ENCODE measurements around the gene PRRT3. TPM values are rescaled to one million over a fixed set of nuclear protein-coding genes. Genes with fewer than 3 reads are reported as not detected.
A peak's percentile ranks its signal among the peaks of the same experiment; 100 is the strongest.

PRRT3 gene
- total and polyA plus RNA-seq, 2 donors (not counting 1 experiment from before 2014, with no cell fraction given), result 3.1 to 3.8 TPM

GRCh38 chr3:9946112-9947024 lies 5.8 kb downstream of the PRRT3 start:
- H4K20me1 ChIP-seq (ENCODE audit: control insufficient read depth, extremely low read depth, insufficient read depth, low read length), result no peaks in the 10 kb centered on the region
- H3K4me1 ChIP-seq (ENCODE audit: control insufficient read depth, extremely low read depth, insufficient read depth, low read length), result peaks cover 4% of the 10 kb centered on the region
- peak overlapping the region; percentile 88 for H2AFZ ChIP-seq (ENCODE audit: low read length)
- H3K9me3 ChIP-seq (ENCODE audit: control insufficient read depth, insufficient read depth, low read depth, low read length), result no peaks in the 10 kb centered on the region
- H3K4me2 ChIP-seq (ENCODE audit: extremely low read depth, insufficient read depth, low read length), result peak overlapping the region; percentile 82
- no peaks in the 10 kb centered on the region for H3K27me3 ChIP-seq (ENCODE audit: control insufficient read depth, insufficient read depth, low read length)
- H3K27ac ChIP-seq (ENCODE audit: insufficient read depth, low read length), result peak overlapping the region; percentile 62
- H3K4me3 ChIP-seq (replicated peaks in 1 of 4; ENCODE audit: control extremely low read depth in 1 of 4, insufficient read depth in 1 of 4, low read depth in 3 of 4, low read length in 4 of 4), result peak overlapping the region; percentile 44 to 64 (median 56)
- H3K36me3 ChIP-seq (ENCODE audit: control insufficient read depth, insufficient read depth, low read length), result peaks cover 5% of the 10 kb centered on the region
- peak overlapping the region; percentile 66 for H3K9ac ChIP-seq (ENCODE audit: insufficient read depth, low read length)
- TF ChIP-seq, protein P1, sequence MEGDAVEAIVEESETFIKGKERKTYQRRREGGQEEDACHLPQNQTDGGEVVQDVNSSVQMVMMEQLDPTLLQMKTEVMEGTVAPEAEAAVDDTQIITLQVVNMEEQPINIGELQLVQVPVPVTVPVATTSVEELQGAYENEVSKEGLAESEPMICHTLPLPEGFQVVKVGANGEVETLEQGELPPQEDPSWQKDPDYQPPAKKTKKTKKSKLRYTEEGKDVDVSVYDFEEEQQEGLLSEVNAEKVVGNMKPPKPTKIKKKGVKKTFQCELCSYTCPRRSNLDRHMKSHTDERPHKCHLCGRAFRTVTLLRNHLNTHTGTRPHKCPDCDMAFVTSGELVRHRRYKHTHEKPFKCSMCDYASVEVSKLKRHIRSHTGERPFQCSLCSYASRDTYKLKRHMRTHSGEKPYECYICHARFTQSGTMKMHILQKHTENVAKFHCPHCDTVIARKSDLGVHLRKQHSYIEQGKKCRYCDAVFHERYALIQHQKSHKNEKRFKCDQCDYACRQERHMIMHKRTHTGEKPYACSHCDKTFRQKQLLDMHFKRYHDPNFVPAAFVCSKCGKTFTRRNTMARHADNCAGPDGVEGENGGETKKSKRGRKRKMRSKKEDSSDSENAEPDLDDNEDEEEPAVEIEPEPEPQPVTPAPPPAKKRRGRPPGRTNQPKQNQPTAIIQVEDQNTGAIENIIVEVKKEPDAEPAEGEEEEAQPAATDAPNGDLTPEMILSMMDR (conservative IDR thresholded peaks at IDR 0.05 in 1 of 2, IDR thresholded peaks at IDR 0.05 in 1 of 2; ENCODE audit: low read depth in 1 of 2, low read length in 2 of 2), result peak; percentile 43 to 62
- no peak for TF ChIP-seq EZH2 (IDR thresholded peaks at IDR 0.05; ENCODE audit: low read length, missing control alignments)
- peak; percentile 89 to 91 for DNase-seq (ENCODE audit: low read depth in 2 of 2)
- no peaks in the 10 kb centered on the region for H3K79me2 ChIP-seq (ENCODE audit: control insufficient read depth, insufficient read depth, low read length)

DNA sequence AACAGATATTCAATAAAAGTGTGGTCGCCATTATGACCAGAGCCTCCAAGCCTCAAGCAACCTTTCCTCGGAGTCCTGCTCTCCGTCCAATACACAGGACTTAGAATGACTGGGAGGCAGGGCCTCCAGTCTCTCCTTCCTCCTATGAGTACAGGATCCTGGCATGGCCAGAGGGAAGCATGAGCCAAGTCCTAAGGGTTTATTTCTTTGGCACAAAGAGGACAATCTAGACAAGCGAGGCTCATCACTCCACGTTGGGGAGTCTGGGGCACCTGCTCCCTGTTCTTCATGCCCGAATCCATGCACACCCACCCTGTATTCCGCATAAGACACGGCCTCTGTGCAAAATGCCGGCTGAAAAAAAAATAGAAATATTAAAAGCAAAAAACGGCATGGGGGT lies 6.8 kb downstream of the PRRT3 start:
- H3K79me2 ChIP-seq (ENCODE audit: control insufficient read depth, insufficient read depth, low read length), result no peaks in the 10 kb centered on the region
- DNase-seq (ENCODE audit: low read depth in 2 of 2), result no peak
- TF ChIP-seq EZH2 (IDR thresholded peaks at IDR 0.05; ENCODE audit: low read length, missing control alignments), result no peak
- TF ChIP-seq, protein P1 (conservative IDR thresholded peaks at IDR 0.05 in 1 of 2, IDR thresholded peaks at IDR 0.05 in 1 of 2; ENCODE audit: low read depth in 1 of 2, low read length in 2 of 2), result no peak
- H2AFZ ChIP-seq (ENCODE audit: low read length), result no peak overlapping the region
- H3K4me1 ChIP-seq (ENCODE audit: control insufficient read depth, extremely low read depth, insufficient read depth, low read length), result peaks cover 4% of the 10 kb centered on the region
- H3K9me3 ChIP-seq (ENCODE audit: control insufficient read depth, insufficient read depth, low read depth, low read length), result no peaks in the 10 kb centered on the region
- H3K27me3 ChIP-seq (ENCODE audit: control insufficient read depth, insufficient read depth, low read length), result no peaks in the 10 kb centered on the region
- H3K9ac ChIP-seq (ENCODE audit: insufficient read depth, low read length), result no peak overlapping the region
- H3K27ac ChIP-seq (ENCODE audit: insufficient read depth, low read length), result no peak overlapping the region
- H4K20me1 ChIP-seq (ENCODE audit: control insufficient read depth, extremely low read depth, insufficient read depth, low read length), result no peaks in the 10 kb centered on the region
- no peak overlapping the region for H3K4me2 ChIP-seq (ENCODE audit: extremely low read depth, insufficient read depth, low read length)
- no peak overlapping the region for H3K4me3 ChIP-seq (replicated peaks in 1 of 4; ENCODE audit: control extremely low read depth in 1 of 4, insufficient read depth in 1 of 4, low read depth in 3 of 4, low read length in 4 of 4)
- H3K36me3 ChIP-seq (ENCODE audit: control insufficient read depth, insufficient read depth, low read length), result peaks cover 5% of the 10 kb centered on the region

- H3K27me3 ChIP-seq (ENCODE audit: control insufficient read depth, insufficient read depth, low read length), result no peaks in the 10 kb centered on the region
- no peak for DNase-seq (ENCODE audit: low read depth in 2 of 2)
- no peak overlapping the region for H2AFZ ChIP-seq (ENCODE audit: low read length)
- H3K4me2 ChIP-seq (ENCODE audit: extremely low read depth, insufficient read depth, low read length), result no peak overlapping the region
- H3K79me2 ChIP-seq (ENCODE audit: control insufficient read depth, insufficient read depth, low read length), result no peaks in the 10 kb centered on the region
- no peak overlapping the region for H3K4me3 ChIP-seq (replicated peaks in 1 of 4; ENCODE audit: control extremely low read depth in 1 of 4, insufficient read depth in 1 of 4, low read depth in 3 of 4, low read length in 4 of 4)
- TF ChIP-seq EZH2 (IDR thresholded peaks at IDR 0.05; ENCODE audit: low read length, missing control alignments), result no peak
- TF ChIP-seq, protein P1 (conservative IDR thresholded peaks at IDR 0.05 in 1 of 2, IDR thresholded peaks at IDR 0.05 in 1 of 2; ENCODE audit: low read depth in 1 of 2, low read length in 2 of 2), result no peak
- H3K4me1 ChIP-seq (ENCODE audit: control insufficient read depth, extremely low read depth, insufficient read depth, low read length), result peaks cover 4% of the 10 kb centered on the region
- peaks cover 5% of the 10 kb centered on the region for H3K36me3 ChIP-seq (ENCODE audit: control insufficient read depth, insufficient read depth, low read length)
- no peak overlapping the region for H3K27ac ChIP-seq (ENCODE audit: insufficient read depth, low read length)
- no peaks in the 10 kb centered on the region for H3K9me3 ChIP-seq (ENCODE audit: control insufficient read depth, insufficient read depth, low read depth, low read length)
- no peak overlapping the region for H3K9ac ChIP-seq (ENCODE audit: insufficient read depth, low read length)
- no peaks in the 10 kb centered on the region for H4K20me1 ChIP-seq (ENCODE audit: control insufficient read depth, extremely low read depth, insufficient read depth, low read length)
Measured at GRCh38 chr3:9944271-9944670, 7.9 kb downstream of the PRRT3 start.

All from fibroblast of lung (primary cell).